PC-9 (cell line): ENCODE results near the gene SGTA. TPM values are rescaled to one million over a fixed set of nuclear protein-coding genes. Genes with fewer than 3 reads are reported as not detected.

ENCODE experiments used
- BruUV-seq: library from RNA; stranded (reverse); fragments of 400-500 nt; replicated peaks from 2 replicates; lab custom pipeline; 2021; lab: Mats Ljungman, UMichigan
- CTCF ChIA-PET: fragments of 300-600 bp; sonication (Branson Sonifier 250); formaldehyde crosslinking; loops from one replicate; lab custom pipeline; 2022; ENCODE audit warnings: antibody characterized with exemption; lab: Charles Lee
- POLR2A ChIA-PET: fragments of 300-600 bp; sonication (Branson Sonifier 250); formaldehyde crosslinking; loops from one replicate; lab custom pipeline; 2022; ENCODE audit warnings: antibody characterized with exemption; ENCODE audit not compliant: unreplicated experiment; lab: Charles Lee
- DNase-seq, 2 experiments: peaks; one replicate each; pipeline versions ENCODE4 v3.0.0 to v3.0.0-alpha.2; 2015 to 2022; ENCODE audit warnings: mixed read lengths in 1 of 2
- H2AFZ ChIP-seq: fragments of 200-600 bp; sonication (generic); 2 replicates; pipeline ENCODE4 v1.8.1; 2017; ENCODE audit warnings: antibody characterized with exemption
- H3F3A ChIP-seq: fragments of 200-600 bp; sonication (generic); 2 replicates; pipeline ENCODE4 v1.8.1; 2017; ENCODE audit warnings: antibody characterized with exemption, mild to moderate bottlenecking, low read depth; ENCODE audit not compliant: insufficient read depth
- H3K27ac ChIP-seq: fragments of 200-600 bp; sonication (generic); 2 replicates; pipeline ENCODE4 v1.6.1; 2016; ENCODE audit warnings: mixed run types
- H3K27me3 ChIP-seq: fragments of 200-600 bp; sonication (generic); 2 replicates; pipeline ENCODE4 v1.6.1; 2016; ENCODE audit warnings: low read depth, mixed run types; ENCODE audit not compliant: insufficient read depth
- H3K36me3 ChIP-seq: fragments of 200-600 bp; sonication (generic); 2 replicates; pipeline ENCODE4 v1.6.1; 2016; ENCODE audit warnings: low read depth, mixed run types
- H3K4me1 ChIP-seq: fragments of 200-600 bp; sonication (generic); replicated peaks from 2 replicates; pipeline ENCODE4 v1.6.1; 2016; ENCODE audit warnings: mixed run types; ENCODE audit not compliant: insufficient read depth
- H3K4me2 ChIP-seq: fragments of 200-600 bp; sonication (generic); 2 replicates; pipeline ENCODE4 v1.6.1; 2017; ENCODE audit warnings: mixed run types
- H3K4me3 ChIP-seq: fragments of 200-600 bp; sonication (generic); 2 replicates; pipeline ENCODE4 v1.6.1; 2016; ENCODE audit warnings: mixed run types
- H3K79me2 ChIP-seq: fragments of 200-600 bp; sonication (generic); 2 replicates; pipeline ENCODE4 v1.6.1; 2017; ENCODE audit warnings: low read depth, mixed run types
- H3K9me2 ChIP-seq: fragments of 200-600 bp; sonication (generic); 2 replicates; pipeline ENCODE4 v1.8.1; 2017; ENCODE audit warnings: mild to moderate bottlenecking; ENCODE audit not compliant: insufficient read depth
- H3K9me3 ChIP-seq: fragments of 200-600 bp; sonication (generic); 2 replicates; pipeline ENCODE4 v1.8.1; 2016; ENCODE audit warnings: low read depth; ENCODE audit not compliant: insufficient read depth
- H4K20me1 ChIP-seq: fragments of 200-600 bp; sonication (generic); 2 replicates; pipeline ENCODE4 v1.8.1; 2017; ENCODE audit not compliant: insufficient read depth
- CTCF ChIP-seq: fragments of 200-600 bp; sonication (generic); conservative IDR thresholded peaks from 2 replicates; pipeline ENCODE4 v1.6.1; 2017; ENCODE audit warnings: mixed run types, antibody characterized with exemption, mild to moderate bottlenecking, moderate library complexity
- EZH2 ChIP-seq: fragments of 200-600 bp; sonication (generic); IDR thresholded peaks from 2 replicates; pipeline ENCODE4 v1.8.0; 2017; ENCODE audit warnings: antibody characterized with exemption, low read depth
- intact Hi-C: fragments of 100-400 bp; cut with micrococcal nuclease; formaldehyde crosslinking; loops from one replicate; pipeline ENCODE4 v1.10.0; 2022; ENCODE audit not compliant: unreplicated experiment
- total RNA-seq: library from RNA; stranded (reverse); gene quantifications from 2 replicates; pipeline ENCODE4 v1.2.3, GENCODE V29; 2021

SGTA gene
- total RNA-seq, 1 experiment from 2014 or later = 40.7 TPM

DNA sequence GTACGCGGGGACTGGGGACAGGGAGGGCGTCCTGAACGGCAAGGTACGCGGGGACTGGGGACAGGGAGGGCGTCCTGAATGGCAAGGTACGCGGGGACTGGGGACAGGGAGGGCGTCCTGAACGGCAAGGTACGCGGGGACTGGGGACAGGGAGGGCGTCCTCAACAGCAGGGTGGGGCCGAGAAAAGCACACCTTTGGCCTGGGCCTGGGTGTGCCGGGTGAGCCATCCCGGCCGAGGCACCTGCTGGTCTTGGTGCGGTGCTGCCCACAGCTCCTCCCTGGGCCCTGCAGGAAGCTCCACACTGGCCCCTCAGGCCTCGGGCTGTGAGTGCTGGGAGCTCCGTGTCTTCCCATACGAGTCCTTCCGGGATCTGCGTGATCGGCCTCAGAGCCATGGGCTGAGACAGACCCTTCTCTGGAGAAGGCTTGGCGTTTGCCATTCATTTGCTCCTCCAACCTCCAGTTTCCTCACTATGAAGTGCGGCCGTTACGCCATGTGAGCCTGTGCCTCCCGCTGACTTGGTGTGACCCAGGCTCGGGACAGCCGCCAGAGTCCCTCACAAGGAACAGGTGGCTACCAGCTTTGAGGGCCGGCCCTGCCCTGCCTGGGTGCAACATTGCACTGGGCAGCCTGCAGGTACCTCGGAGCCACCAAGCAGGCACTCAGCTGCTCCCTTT, 28.8 kb upstream of the SGTA start:
- Histone ChIP-seq H4K20me1 (no peaks in the 10 kb centered on the region), H3K36me3 (no peaks in the 10 kb centered on the region), H3K27ac (no peak overlapping the region), H3K4me3 (no peak overlapping the region), H3F3A (no peaks in the 10 kb centered on the region), H3K79me2 (no peaks in the 10 kb centered on the region), H3K27me3 (no peaks in the 10 kb centered on the region), H3K4me1 (no peaks in the 10 kb centered on the region), H3K9me2 (no peaks in the 10 kb centered on the region), H2AFZ (no peak overlapping the region), H3K9me3 (no peaks in the 10 kb centered on the region), H3K4me2 (no peak overlapping the region)
- DNase-seq = no peak
- CTCF ChIA-PET = interaction anchor here (0.6 kb wide), 1 partner anchor 211 kb away, joined by 3 read pairs; no protein-coding TSS in a partner anchor
- POLR2A ChIA-PET = no interaction called here
- intact Hi-C loops = no loop called here
- no peak for TF ChIP-seq CTCF
- no peak for TF ChIP-seq EZH2
- no TSS peak for BruUV-seq

- H3K27me3 ChIP-seq = no peaks in the 10 kb centered on the region
- H3K36me3 ChIP-seq = no peaks in the 10 kb centered on the region
- H3K79me2 ChIP-seq = no peaks in the 10 kb centered on the region
- no peaks in the 10 kb centered on the region for H3F3A ChIP-seq
- H3K4me3 ChIP-seq = no peak overlapping the region
- H4K20me1 ChIP-seq = no peaks in the 10 kb centered on the region
- intact Hi-C loops = no loop called here
- ChIA-PET CTCF (interaction anchor here (0.6 kb wide), 1 partner anchor 211 kb away, joined by 3 read pairs; no protein-coding TSS in a partner anchor), POLR2A (no interaction called here)
- H3K9me2 ChIP-seq = no peaks in the 10 kb centered on the region
- no peak for DNase-seq
- BruUV-seq = no TSS peak
- H3K9me3 ChIP-seq = no peaks in the 10 kb centered on the region
- no peak overlapping the region for H3K4me2 ChIP-seq
- no peak overlapping the region for H3K27ac ChIP-seq
- no peak overlapping the region for H2AFZ ChIP-seq
- no peaks in the 10 kb centered on the region for H3K4me1 ChIP-seq
- no peak for TF ChIP-seq CTCF
- no peak for TF ChIP-seq EZH2
Observed at GRCh38 chr19:2811221-2811722, 28.2 kb upstream of the SGTA start.

DNA sequence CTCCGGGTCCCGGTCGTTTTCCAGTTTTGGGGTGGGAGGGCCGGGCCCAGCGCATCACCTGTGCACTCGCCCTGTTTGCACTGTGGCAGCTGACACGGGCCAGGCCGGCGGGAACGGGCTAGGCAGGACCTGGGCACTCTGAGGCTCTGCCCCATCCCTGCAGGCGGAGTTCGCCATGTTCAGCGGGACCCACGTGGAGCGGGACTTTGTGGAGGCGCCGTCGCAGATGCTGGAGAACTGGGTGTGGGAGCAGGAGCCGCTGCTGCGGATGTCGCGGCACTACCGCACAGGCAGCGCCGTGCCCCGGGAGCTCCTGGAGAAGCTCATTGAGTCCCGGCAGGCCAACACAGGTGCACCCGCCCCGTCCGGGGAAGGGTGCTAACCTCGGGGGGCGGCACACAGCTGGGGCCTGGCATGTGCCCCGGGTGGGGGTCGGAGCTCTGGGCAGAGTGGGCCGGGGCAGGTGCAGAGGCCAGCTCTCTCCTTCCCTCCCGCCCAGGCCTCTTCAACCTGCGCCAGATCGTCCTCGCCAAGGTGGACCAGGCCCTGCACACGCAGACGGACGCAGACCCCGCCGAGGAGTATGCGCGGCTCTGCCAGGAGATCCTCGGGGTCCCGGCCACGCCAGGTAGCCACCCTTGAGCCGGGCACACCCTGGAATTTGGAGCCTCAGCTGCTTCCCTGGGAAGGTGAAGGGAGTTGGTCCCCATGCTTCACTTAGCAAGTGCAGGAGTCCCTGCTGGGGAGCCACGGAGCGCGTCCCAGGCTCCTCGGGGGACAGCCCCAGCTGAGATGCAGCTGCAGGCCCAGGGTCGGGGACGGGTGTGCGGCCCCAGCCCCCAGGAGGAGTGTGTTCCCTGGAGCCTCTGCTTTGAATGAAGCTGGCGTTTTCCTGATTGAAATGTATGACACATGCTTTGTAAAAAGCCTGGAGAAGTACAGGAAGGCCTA, 27.3 kb upstream of the SGTA start:
- BruUV-seq = no TSS peak
- TF ChIP-seq CTCF (no peak), EZH2 (no peak)
- Histone ChIP-seq H3K9me3 (no peaks in the 10 kb centered on the region), H3K4me1 (no peaks in the 10 kb centered on the region), H3K9me2 (no peaks in the 10 kb centered on the region), H3K27me3 (no peaks in the 10 kb centered on the region), H3F3A (no peaks in the 10 kb centered on the region), H3K27ac (no peak overlapping the region), H3K79me2 (no peaks in the 10 kb centered on the region), H4K20me1 (no peaks in the 10 kb centered on the region), H3K36me3 (no peaks in the 10 kb centered on the region), H2AFZ (no peak overlapping the region), H3K4me3 (no peak overlapping the region), H3K4me2 (no peak overlapping the region)
- intact Hi-C loops = no loop called here
- ChIA-PET CTCF (no interaction called here), POLR2A (no interaction called here)
- no peak for DNase-seq
